Neural cell (in vitro differentiated cells): Measurements from ENCODE around the gene RAB11FIP3.
"Not testable (repeated sequence)": the region's sequence is repeated elsewhere in the genome, so short reads cannot be mapped to it uniquely, and the experiment has no call there.

Source experiments
- EP300 ChIP-seq: fragments of 450-650 bp; conservative IDR thresholded peaks from 2 replicates; pipeline ENCODE4 v1.6.1; 2014; ENCODE audit warnings: antibody characterized with exemption, mild to moderate bottlenecking, moderate library complexity; ENCODE audit not compliant: poor library complexity, severe bottlenecking
- EZH2 ChIP-seq: fragments of 200-600, 300-800 bp; shearing (Covaris generic), sonication (generic); IDR thresholded peaks from 2 replicates; pipeline ENCODE4 v1.6.1; 2014; ENCODE audit warnings: antibody characterized with exemption, low read length, borderline replicate concordance, mild to moderate bottlenecking; ENCODE audit not compliant: insufficient read depth, poor library complexity, severe bottlenecking
- RAD21 ChIP-seq: fragments of 450-650 bp; conservative IDR thresholded peaks from 2 replicates; pipeline ENCODE4 v1.6.1; 2014; ENCODE audit warnings: antibody characterized with exemption, mild to moderate bottlenecking, moderate library complexity
- TF ChIP-seq, protein P1 (sequence below): fragments of 450-650 bp; IDR thresholded peaks from 2 replicates; pipeline ENCODE4 v1.5.1; 2014; ENCODE audit warnings: antibody characterized with exemption, mild to moderate bottlenecking, moderate library complexity; ENCODE audit not compliant: poor library complexity, severe bottlenecking
- TF ChIP-seq, protein P2 (sequence below): IDR thresholded peaks from 2 replicates; pipeline ENCODE4 v1.6.1; 2012; ENCODE audit warnings: borderline replicate concordance

DNA sequence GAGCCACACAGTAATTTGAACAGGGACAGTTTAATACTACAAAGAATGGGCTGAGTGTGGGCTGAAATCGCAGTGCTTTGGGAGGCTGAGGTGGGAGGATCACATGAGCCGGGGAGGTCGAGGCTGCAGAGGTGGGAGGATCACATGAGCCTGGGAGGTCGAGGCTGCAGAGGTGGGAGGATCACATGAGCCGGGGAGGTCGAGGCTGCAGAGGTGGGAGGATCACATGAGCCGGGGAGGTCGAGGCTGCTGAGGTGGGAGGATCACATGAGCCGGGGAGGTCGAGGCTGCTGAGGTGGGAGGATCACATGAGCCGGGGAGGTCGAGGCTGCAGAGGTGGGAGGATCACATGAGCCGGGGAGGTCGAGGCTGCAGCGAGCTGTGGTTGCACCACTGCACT is 69.2 kb downstream of the RAB11FIP3 start:
- TF ChIP-seq EZH2, RAD21, EP300: not testable (repeated sequence)
- TF ChIP-seq, protein P1, sequence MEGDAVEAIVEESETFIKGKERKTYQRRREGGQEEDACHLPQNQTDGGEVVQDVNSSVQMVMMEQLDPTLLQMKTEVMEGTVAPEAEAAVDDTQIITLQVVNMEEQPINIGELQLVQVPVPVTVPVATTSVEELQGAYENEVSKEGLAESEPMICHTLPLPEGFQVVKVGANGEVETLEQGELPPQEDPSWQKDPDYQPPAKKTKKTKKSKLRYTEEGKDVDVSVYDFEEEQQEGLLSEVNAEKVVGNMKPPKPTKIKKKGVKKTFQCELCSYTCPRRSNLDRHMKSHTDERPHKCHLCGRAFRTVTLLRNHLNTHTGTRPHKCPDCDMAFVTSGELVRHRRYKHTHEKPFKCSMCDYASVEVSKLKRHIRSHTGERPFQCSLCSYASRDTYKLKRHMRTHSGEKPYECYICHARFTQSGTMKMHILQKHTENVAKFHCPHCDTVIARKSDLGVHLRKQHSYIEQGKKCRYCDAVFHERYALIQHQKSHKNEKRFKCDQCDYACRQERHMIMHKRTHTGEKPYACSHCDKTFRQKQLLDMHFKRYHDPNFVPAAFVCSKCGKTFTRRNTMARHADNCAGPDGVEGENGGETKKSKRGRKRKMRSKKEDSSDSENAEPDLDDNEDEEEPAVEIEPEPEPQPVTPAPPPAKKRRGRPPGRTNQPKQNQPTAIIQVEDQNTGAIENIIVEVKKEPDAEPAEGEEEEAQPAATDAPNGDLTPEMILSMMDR, result not testable (repeated sequence)
- TF ChIP-seq, protein P2, sequence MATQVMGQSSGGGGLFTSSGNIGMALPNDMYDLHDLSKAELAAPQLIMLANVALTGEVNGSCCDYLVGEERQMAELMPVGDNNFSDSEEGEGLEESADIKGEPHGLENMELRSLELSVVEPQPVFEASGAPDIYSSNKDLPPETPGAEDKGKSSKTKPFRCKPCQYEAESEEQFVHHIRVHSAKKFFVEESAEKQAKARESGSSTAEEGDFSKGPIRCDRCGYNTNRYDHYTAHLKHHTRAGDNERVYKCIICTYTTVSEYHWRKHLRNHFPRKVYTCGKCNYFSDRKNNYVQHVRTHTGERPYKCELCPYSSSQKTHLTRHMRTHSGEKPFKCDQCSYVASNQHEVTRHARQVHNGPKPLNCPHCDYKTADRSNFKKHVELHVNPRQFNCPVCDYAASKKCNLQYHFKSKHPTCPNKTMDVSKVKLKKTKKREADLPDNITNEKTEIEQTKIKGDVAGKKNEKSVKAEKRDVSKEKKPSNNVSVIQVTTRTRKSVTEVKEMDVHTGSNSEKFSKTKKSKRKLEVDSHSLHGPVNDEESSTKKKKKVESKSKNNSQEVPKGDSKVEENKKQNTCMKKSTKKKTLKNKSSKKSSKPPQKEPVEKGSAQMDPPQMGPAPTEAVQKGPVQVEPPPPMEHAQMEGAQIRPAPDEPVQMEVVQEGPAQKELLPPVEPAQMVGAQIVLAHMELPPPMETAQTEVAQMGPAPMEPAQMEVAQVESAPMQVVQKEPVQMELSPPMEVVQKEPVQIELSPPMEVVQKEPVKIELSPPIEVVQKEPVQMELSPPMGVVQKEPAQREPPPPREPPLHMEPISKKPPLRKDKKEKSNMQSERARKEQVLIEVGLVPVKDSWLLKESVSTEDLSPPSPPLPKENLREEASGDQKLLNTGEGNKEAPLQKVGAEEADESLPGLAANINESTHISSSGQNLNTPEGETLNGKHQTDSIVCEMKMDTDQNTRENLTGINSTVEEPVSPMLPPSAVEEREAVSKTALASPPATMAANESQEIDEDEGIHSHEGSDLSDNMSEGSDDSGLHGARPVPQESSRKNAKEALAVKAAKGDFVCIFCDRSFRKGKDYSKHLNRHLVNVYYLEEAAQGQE, result not testable (repeated sequence)
